GM20000 (cell line): ENCODE results near the gene FMN1.
A peak's percentile ranks its signal among the peaks of the same experiment; 100 is the strongest.

Source experiments
- DNase-seq: peaks from one replicate; pipeline ENCODE4 v3.0.0; 2012; ENCODE audit warnings: low spot score
- CTCF ChIP-seq: IDR thresholded peaks from 2 replicates; pipeline ENCODE4 v1.5.1; 2012; ENCODE audit warnings: mild to moderate bottlenecking, control low read depth; ENCODE audit errors: extremely low read depth, missing control alignments

FMN1 gene

DNA sequence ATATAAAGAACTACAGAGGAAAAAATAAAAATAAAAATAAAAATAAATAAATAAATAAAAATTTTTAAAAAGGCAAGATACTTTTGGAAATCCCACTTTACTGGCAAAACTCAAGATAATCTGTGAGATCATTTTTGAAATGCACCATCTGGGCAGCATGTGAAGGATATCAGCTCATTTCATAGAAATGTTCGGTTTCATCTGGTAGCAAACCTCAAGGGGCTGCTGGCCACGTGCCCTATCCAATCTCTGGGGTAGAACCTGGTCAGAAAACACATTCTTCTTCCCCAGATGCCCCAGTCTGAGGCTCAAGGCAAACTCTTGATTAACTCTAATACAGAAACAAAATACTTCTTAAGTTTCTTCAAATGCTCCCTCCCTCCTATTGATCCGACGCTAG is 166.0 kb downstream of the FMN1 start:
- no peak for DNase-seq
- no peak for TF ChIP-seq CTCF

DNA sequence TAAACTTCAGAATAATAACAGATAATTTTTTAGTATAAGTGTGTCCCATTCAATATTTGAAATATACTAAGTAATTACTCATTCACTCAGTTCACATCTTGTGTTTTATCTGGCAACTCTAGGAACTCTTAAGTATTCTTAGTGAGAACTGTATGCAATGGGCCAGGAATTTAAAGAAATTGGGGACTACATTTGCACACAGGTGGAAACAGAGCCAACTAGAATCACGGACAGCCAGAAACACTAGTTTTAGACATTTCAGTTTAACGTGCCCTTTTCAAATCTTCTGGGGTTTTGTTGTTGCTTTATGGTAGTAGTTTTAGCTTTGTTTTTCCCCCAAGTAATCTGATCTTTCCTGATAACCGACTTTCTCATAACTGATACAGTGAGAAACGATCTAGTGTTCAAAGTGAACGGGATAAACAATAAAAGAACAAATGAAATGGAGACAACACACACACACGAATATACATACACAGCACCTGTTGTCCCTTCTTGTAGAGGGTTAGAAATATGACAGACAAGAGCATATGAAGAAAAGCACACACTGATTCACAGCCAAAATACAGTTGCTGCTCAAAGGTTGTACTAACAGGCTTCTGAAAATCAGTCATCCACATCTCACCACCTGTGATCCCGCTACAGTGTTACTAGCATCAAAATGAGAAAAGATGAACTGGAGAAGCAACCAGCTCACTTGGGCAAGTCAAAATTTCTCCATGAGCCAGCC is 167.0 kb downstream of the FMN1 start:
- TF ChIP-seq CTCF, result no peak
- no peak for DNase-seq

- no peak for TF ChIP-seq CTCF
Measured at GRCh38 chr15:33026614-33027013, 167.9 kb downstream of the FMN1 start.

DNA sequence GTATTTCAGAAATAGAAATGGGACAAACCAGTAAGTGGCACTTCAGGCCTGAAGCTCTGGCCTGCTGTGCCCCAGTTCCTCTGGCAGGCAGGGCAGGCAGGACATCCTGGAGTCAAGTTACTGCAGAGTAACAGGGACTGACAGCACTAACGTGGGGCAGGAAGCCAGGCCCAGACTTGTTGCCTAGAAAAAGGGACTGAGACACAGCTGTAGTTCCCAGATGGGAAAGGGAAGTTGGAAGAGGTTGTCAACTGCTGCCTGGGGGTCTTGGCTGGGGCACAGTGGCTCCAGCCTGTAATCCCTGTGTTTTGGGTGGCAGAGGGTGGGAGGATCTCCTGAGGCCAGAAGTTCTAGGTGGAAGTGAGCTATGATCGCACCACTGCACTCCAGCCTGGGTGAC is 171.9 kb downstream of the FMN1 start:
- no peak for DNase-seq
- TF ChIP-seq CTCF, result no peak

More at GRCh38 chr15:33026614-33027013, 167.9 kb downstream of the FMN1 start:
- DNase-seq, result no peak

DNA sequence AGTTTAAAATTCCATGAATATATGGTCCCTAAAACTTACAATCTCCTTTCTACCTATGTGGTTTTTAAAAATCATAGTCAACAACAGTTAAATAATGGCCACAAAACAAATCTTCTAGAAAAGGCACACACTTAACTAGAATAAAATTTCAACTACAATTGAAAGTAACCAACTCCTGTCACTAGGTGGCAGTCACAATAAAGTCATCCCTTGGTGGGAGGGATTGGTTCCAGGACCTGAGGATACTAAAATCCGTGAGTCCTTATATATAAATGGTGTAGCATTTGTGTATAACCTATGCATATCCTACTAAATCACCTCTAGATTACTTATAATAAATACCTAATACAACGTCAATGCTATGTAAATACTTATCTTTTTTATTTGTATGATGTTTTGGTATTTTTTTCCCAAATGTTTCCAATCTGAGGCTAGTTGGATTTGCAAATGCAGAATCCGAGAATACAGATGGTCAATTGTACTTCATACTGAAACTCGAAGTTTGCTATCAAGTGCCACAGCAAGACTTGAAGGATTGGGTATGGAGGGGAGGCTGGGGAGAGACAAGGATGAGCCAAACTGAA is 172.6 kb downstream of the FMN1 start:
- TF ChIP-seq CTCF, result peak; percentile 42
- peak; percentile 65 for DNase-seq

GRCh38 chr15:33019354-33019981 is 175.0 kb downstream of the FMN1 start:
- no peak for TF ChIP-seq CTCF
- no peak for DNase-seq

DNA sequence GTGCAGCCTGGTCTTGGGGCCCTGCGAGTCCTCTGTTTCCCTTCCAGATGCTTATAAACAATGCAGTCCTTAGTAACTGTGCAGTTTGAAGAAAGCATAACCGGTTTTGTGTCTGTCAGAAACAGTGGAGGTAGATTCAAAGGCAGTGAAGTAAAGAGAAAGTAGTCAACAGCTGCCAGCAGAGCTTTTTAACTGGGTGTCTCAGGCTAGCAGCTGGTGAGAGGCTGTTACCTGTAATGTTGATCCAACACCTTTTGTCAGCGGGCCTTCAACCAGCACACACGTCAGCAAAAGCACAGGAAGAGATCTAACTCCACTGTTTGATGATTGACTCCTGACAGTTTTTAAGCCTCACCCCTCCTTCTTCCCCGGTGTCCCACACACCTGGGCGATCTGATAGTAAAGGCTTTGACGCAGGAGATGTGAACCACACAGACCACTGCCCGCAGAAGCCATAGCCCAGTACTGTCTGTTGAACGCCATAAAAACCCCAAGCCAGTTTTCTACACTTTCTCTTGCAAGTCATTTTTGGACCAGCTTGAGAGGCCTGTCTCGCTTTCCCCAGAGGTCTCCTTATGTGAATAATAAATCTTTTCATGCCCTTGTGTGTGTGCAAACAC is 178.0 kb downstream of the FMN1 start:
- no peak for DNase-seq
- TF ChIP-seq CTCF, result no peak
